ENCODE results near the gene YBX3.

YBX3 gene

DNA sequence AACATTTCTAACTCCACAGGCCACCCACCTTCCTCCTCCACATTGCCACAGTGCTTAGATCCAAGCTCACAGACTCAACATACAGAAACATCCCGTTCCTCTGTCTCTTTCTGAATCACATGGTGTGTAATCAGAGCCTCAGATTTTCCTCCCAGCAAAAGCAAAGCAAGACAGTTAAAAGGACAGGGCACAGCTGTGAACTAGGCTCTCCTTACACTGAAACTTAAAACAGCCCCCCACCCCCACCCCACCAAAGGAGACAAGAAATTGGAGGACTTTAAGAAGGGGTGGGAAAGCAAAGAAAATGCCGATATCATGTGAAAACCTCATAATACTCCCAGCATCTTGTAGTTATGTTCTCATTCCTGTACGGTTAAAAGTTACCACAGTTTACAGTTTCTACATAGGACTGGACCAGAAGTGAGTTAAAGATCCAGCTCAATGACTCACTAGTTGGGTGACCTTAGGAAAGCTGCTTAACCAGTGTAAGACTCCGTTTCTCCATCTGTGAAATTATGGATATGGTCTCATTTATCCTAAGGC, 4.8 kb downstream of the YBX3 start:
- ATAC-seq, result no peak
- no peak for TF ChIP-seq ISL1 (CRISPR knock-in tag; IDR thresholded peaks at IDR 0.05)
- no peak for TF ChIP-seq TCF4 (CRISPR knock-in tag; IDR thresholded peaks at IDR 0.05; ENCODE audit: borderline replicate concordance)
- TF ChIP-seq ZC3H10 (CRISPR knock-in tag; IDR thresholded peaks at IDR 0.05), result no peak
- TF ChIP-seq SNAI2 (CRISPR knock-in tag; IDR thresholded peaks at IDR 0.05), result no peak
- TF ChIP-seq, protein P1, sequence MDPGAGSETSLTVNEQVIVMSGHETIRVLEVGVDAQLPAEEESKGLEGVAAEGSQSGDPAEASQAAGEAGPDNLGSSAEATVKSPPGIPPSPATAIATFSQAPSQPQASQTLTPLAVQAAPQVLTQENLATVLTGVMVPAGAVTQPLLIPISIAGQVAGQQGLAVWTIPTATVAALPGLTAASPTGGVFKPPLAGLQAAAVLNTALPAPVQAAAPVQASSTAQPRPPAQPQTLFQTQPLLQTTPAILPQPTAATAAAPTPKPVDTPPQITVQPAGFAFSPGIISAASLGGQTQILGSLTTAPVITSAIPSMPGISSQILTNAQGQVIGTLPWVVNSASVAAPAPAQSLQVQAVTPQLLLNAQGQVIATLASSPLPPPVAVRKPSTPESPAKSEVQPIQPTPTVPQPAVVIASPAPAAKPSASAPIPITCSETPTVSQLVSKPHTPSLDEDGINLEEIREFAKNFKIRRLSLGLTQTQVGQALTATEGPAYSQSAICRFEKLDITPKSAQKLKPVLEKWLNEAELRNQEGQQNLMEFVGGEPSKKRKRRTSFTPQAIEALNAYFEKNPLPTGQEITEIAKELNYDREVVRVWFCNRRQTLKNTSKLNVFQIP (CRISPR knock-in tag; IDR thresholded peaks at IDR 0.05; ENCODE audit: borderline replicate concordance, low read depth), result no peak
- TF ChIP-seq RARB (CRISPR knock-in tag; IDR thresholded peaks at IDR 0.05), result no peak

DNA sequence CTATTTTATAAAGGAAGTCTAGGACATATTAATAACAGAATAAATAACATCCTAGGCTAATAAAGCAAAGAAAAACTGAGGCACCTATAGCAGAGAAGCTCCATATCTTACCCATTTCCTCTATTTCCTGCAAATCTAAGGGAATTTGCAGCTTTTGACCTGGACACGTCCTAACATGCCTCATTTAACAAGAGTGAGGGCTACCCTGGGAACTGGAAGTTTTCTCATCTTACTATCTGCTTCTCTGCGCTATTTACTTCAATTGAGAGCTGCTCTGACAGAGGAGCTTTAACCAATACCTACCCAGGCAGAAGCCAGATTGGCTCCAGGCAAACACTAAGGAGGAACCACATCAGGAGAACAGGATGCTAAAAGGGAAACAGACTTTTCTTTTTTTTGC, 5.7 kb downstream of the YBX3 start:
- no peak for TF ChIP-seq TCF4 (CRISPR knock-in tag; IDR thresholded peaks at IDR 0.05; ENCODE audit: borderline replicate concordance)
- TF ChIP-seq RARB (CRISPR knock-in tag; IDR thresholded peaks at IDR 0.05), result no peak
- TF ChIP-seq SNAI2 (CRISPR knock-in tag; IDR thresholded peaks at IDR 0.05), result no peak
- no peak for TF ChIP-seq ZNF8 (CRISPR knock-in tag; IDR thresholded peaks at IDR 0.05)
- TF ChIP-seq, protein P2, sequence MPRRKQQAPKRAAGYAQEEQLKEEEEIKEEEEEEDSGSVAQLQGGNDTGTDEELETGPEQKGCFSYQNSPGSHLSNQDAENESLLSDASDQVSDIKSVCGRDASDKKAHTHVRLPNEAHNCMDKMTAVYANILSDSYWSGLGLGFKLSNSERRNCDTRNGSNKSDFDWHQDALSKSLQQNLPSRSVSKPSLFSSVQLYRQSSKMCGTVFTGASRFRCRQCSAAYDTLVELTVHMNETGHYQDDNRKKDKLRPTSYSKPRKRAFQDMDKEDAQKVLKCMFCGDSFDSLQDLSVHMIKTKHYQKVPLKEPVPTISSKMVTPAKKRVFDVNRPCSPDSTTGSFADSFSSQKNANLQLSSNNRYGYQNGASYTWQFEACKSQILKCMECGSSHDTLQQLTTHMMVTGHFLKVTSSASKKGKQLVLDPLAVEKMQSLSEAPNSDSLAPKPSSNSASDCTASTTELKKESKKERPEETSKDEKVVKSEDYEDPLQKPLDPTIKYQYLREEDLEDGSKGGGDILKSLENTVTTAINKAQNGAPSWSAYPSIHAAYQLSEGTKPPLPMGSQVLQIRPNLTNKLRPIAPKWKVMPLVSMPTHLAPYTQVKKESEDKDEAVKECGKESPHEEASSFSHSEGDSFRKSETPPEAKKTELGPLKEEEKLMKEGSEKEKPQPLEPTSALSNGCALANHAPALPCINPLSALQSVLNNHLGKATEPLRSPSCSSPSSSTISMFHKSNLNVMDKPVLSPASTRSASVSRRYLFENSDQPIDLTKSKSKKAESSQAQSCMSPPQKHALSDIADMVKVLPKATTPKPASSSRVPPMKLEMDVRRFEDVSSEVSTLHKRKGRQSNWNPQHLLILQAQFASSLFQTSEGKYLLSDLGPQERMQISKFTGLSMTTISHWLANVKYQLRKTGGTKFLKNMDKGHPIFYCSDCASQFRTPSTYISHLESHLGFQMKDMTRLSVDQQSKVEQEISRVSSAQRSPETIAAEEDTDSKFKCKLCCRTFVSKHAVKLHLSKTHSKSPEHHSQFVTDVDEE (CRISPR knock-in tag; IDR thresholded peaks at IDR 0.05), result no peak
- TF ChIP-seq TOX (CRISPR knock-in tag; IDR thresholded peaks at IDR 0.05; ENCODE audit: borderline replicate concordance), result no peak
- TF ChIP-seq, protein P1 (CRISPR knock-in tag; IDR thresholded peaks at IDR 0.05; ENCODE audit: borderline replicate concordance, low read depth), result no peak
- no peak for TF ChIP-seq ZFP3 (CRISPR knock-in tag; IDR thresholded peaks at IDR 0.05)
- TF ChIP-seq BACH2 (CRISPR knock-in tag; IDR thresholded peaks at IDR 0.05; ENCODE audit: borderline replicate concordance), result no peak
- TF ChIP-seq, protein P3, sequence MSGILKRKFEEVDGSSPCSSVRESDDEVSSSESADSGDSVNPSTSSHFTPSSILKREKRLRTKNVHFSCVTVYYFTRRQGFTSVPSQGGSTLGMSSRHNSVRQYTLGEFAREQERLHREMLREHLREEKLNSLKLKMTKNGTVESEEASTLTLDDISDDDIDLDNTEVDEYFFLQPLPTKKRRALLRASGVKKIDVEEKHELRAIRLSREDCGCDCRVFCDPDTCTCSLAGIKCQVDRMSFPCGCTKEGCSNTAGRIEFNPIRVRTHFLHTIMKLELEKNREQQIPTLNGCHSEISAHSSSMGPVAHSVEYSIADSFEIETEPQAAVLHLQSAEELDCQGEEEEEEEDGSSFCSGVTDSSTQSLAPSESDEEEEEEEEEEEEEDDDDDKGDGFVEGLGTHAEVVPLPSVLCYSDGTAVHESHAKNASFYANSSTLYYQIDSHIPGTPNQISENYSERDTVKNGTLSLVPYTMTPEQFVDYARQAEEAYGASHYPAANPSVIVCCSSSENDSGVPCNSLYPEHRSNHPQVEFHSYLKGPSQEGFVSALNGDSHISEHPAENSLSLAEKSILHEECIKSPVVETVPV (CRISPR knock-in tag; IDR thresholded peaks at IDR 0.05), result no peak
- TF ChIP-seq, protein P4, sequence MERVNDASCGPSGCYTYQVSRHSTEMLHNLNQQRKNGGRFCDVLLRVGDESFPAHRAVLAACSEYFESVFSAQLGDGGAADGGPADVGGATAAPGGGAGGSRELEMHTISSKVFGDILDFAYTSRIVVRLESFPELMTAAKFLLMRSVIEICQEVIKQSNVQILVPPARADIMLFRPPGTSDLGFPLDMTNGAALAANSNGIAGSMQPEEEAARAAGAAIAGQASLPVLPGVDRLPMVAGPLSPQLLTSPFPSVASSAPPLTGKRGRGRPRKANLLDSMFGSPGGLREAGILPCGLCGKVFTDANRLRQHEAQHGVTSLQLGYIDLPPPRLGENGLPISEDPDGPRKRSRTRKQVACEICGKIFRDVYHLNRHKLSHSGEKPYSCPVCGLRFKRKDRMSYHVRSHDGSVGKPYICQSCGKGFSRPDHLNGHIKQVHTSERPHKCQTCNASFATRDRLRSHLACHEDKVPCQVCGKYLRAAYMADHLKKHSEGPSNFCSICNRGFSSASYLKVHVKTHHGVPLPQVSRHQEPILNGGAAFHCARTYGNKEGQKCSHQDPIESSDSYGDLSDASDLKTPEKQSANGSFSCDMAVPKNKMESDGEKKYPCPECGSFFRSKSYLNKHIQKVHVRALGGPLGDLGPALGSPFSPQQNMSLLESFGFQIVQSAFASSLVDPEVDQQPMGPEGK (CRISPR knock-in tag; IDR thresholded peaks at IDR 0.05; ENCODE audit: borderline replicate concordance), result no peak
- TF ChIP-seq ZNF70 (CRISPR knock-in tag; IDR thresholded peaks at IDR 0.05), result no peak
- TF ChIP-seq ZC3H10 (CRISPR knock-in tag; IDR thresholded peaks at IDR 0.05), result no peak
- TF ChIP-seq PPARA (CRISPR knock-in tag; IDR thresholded peaks at IDR 0.05; ENCODE audit: borderline replicate concordance), result no peak
- no peak for TF ChIP-seq ESRRG (CRISPR knock-in tag; IDR thresholded peaks at IDR 0.05)
- TF ChIP-seq, protein P5, sequence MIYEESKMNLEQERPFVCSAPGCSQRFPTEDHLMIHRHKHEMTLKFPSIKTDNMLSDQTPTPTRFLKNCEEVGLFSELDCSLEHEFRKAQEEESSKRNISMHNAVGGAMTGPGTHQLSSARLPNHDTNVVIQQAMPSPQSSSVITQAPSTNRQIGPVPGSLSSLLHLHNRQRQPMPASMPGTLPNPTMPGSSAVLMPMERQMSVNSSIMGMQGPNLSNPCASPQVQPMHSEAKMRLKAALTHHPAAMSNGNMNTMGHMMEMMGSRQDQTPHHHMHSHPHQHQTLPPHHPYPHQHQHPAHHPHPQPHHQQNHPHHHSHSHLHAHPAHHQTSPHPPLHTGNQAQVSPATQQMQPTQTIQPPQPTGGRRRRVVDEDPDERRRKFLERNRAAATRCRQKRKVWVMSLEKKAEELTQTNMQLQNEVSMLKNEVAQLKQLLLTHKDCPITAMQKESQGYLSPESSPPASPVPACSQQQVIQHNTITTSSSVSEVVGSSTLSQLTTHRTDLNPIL (CRISPR knock-in tag; IDR thresholded peaks at IDR 0.05; ENCODE audit: low read depth), result no peak
- no peak for TF ChIP-seq ZFP30 (CRISPR knock-in tag; IDR thresholded peaks at IDR 0.05)
- TF ChIP-seq ARNTL (CRISPR knock-in tag; IDR thresholded peaks at IDR 0.05; ENCODE audit: borderline replicate concordance, low read depth), result no peak
- TF ChIP-seq ZNF565 (CRISPR knock-in tag; conservative IDR thresholded peaks at IDR 0.05; ENCODE audit: low read depth), result no peak
- no peak for TF ChIP-seq CSDC2 (CRISPR knock-in tag; IDR thresholded peaks at IDR 0.05)
- no peak for ATAC-seq
